Natural killer cell (primary cell): Measurements from ENCODE around the gene IL27RA. TPM values are rescaled to one million over a fixed set of nuclear protein-coding genes. Genes with fewer than 3 reads are reported as not detected.

Experiments
- ATAC-seq, 3 donors: fragments of 150-1000 bp in 2 of 3; fragments of 200-7000 bp in 1 of 3; cut with Tn5 transposase; 1 replicate in 1 of 3; 2 replicates in 2 of 3; pipeline ENCODE4 v1.10.0; 2021; ENCODE audit warnings: mild to moderate bottlenecking in 2 of 3, moderate library complexity in 2 of 3
- DNase-seq, 2 donors: peaks; one replicate each; pipeline versions ENCODE4 v3.0.0 to v3.0.0-alpha.2; 2013 to 2021; ENCODE audit warnings: mixed read lengths in 1 of 2
- H3K27ac ChIP-seq: one replicate; pipeline ENCODE4 v1.5.1; 2013; ENCODE audit warnings: mild to moderate bottlenecking, low read length
- H3K27me3 ChIP-seq: one replicate; pipeline ENCODE4 v1.6.1; 2013; ENCODE audit warnings: low read length; ENCODE audit not compliant: control insufficient read depth, insufficient read depth
- H3K36me3 ChIP-seq: one replicate; pipeline ENCODE4 v1.6.1; 2013; ENCODE audit warnings: low read length; ENCODE audit not compliant: control insufficient read depth, insufficient read depth
- H3K4me1 ChIP-seq: one replicate; pipeline ENCODE4 v1.6.1; 2013; ENCODE audit warnings: low read length; ENCODE audit not compliant: control insufficient read depth, insufficient read depth
- H3K4me3 ChIP-seq: one replicate; pipeline ENCODE4 v1.5.1; 2013; ENCODE audit warnings: low read length
- H3K9me3 ChIP-seq: one replicate; pipeline ENCODE4 v1.6.1; 2013; ENCODE audit warnings: low read length; ENCODE audit not compliant: control insufficient read depth, insufficient read depth
- H3K27ac Mint-ChIP-seq, 2 donors: one replicate each; pipeline ENCODE4 v1.8.0; 2022; ENCODE audit warnings: mild to moderate bottlenecking in 2 of 2, mixed read lengths in 2 of 2, moderate library complexity in 1 of 2
- H3K27me3 Mint-ChIP-seq, 2 donors: one replicate each; pipeline ENCODE4 v1.8.0; 2022; ENCODE audit warnings: low read depth in 2 of 2, mixed read lengths in 2 of 2
- H3K36me3 Mint-ChIP-seq: one replicate; pipeline ENCODE4 v1.8.0; 2022; ENCODE audit warnings: mixed read lengths
- H3K4me1 Mint-ChIP-seq, 2 donors: one replicate each; pipeline ENCODE4 v1.8.0; 2022; ENCODE audit warnings: mixed read lengths in 2 of 2
- H3K4me3 Mint-ChIP-seq: one replicate; pipeline ENCODE4 v1.8.0; 2022; ENCODE audit warnings: mild to moderate bottlenecking, moderate library complexity, mixed read lengths
- H3K9me3 Mint-ChIP-seq, 2 donors: one replicate each; pipeline ENCODE4 v1.8.0; 2022; ENCODE audit warnings: mixed read lengths in 2 of 2
- CTCF ChIP-seq: fragments of 200-600 bp; IDR thresholded peaks from one replicate; pipeline ENCODE4 v1.8.0; 2022; ENCODE audit warnings: antibody characterized with exemption
- WGBS: methylation state at CpG from one replicate; pipeline ENCODE4 v1.1.7; 2013; ENCODE audit warnings: missing lambda C conversion rate; ENCODE audit not compliant: insufficient coverage; 5-methylcytosine and 5-hydroxymethylcytosine counted together
- intact Hi-C: fragments of 100-400 bp; cut with micrococcal nuclease; formaldehyde crosslinking; loops from one replicate; pipeline ENCODE4 v1.14.2; 2022
- total RNA-seq, 4 donors: library from RNA; stranded (reverse); fragments of 120-200 nt in 1 of 4; gene quantifications; one replicate each; pipeline versions ENCODE4 v1.2.3 to v1.2.4, GENCODE V29; 2013 to 2022

Gene IL27RA
- total RNA-seq, 3 donors from 2014 or later (not counting 1 experiment from before 2014, with no cell fraction given): 38.4 to 61.1 (median 58.0) TPM

GRCh38 chr19:14093117-14093823, 61.7 kb downstream of the IL27RA start:
- Mint-ChIP-seq H3K27ac (peak overlapping the region in 1 of 2 donors; percentile 6), H3K4me3 (peak overlapping the region; percentile 62), H3K36me3 (no peaks in the 10 kb centered on the region), H3K4me1 (peaks cover 14 to 15% of the 10 kb centered on the region in 2 donors), H3K27me3 (no peaks in the 10 kb centered on the region), H3K9me3 (no peaks in the 10 kb centered on the region)
- WGBS: 78% methylated on average over 7 of the region's 9 CpGs
- no peak for TF ChIP-seq CTCF
- ATAC-seq (no peak), DNase-seq (no peak)
- Histone ChIP-seq H3K27ac (no peak overlapping the region), H3K9me3 (peaks cover 7% of the 10 kb centered on the region), H3K4me1 (peaks cover 17% of the 10 kb centered on the region), H3K4me3 (no peak overlapping the region), H3K36me3 (peaks cover 12% of the 10 kb centered on the region), H3K27me3 (no peaks in the 10 kb centered on the region)
- intact Hi-C loops: loop anchor here (5.0 kb wide), 1 partner anchor 44 kb away; the partner anchor contains the start of gene ASF1B

DNA sequence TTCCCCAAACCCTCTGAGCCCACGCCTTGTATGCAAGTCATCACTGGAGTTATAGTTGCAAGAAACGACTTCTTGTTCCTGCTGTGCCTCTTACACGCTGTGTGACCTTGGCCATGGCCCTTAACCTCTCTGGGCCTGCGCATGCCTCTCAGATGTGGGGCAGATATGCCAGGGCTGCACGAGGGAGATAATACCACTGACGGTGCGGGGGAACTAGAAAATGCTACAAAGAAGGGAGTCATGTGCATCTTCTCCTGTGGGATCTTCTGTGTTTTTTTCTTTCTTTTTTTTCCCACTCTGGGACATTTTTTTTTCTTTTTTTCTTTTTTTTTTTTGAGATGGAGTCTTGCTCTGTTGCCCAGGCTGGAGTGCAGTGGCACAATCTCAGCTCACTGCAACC, 63.3 kb downstream of the IL27RA start:
- Histone ChIP-seq H3K4me3 (no peak overlapping the region), H3K27me3 (no peaks in the 10 kb centered on the region), H3K4me1 (peaks cover 10% of the 10 kb centered on the region), H3K36me3 (peaks cover 7% of the 10 kb centered on the region), H3K27ac (no peak overlapping the region), H3K9me3 (peaks cover 7% of the 10 kb centered on the region)
- 86% methylated on average over 7 of the region's 7 CpGs for WGBS
- DNase-seq: no peak
- Mint-ChIP-seq H3K4me3 (peak overlapping the region; percentile 25), H3K27me3 (no peaks in the 10 kb centered on the region), H3K36me3 (no peaks in the 10 kb centered on the region), H3K9me3 (no peaks in the 10 kb centered on the region), H3K4me1 (peaks cover 9 to 11% of the 10 kb centered on the region in 2 donors), H3K27ac (no peak overlapping the region)
- no peak for ATAC-seq
- intact Hi-C loops: loop anchor here (5.0 kb wide), 1 partner anchor 42 kb away; the partner anchor contains the start of gene ASF1B
- no peak for TF ChIP-seq CTCF

DNA sequence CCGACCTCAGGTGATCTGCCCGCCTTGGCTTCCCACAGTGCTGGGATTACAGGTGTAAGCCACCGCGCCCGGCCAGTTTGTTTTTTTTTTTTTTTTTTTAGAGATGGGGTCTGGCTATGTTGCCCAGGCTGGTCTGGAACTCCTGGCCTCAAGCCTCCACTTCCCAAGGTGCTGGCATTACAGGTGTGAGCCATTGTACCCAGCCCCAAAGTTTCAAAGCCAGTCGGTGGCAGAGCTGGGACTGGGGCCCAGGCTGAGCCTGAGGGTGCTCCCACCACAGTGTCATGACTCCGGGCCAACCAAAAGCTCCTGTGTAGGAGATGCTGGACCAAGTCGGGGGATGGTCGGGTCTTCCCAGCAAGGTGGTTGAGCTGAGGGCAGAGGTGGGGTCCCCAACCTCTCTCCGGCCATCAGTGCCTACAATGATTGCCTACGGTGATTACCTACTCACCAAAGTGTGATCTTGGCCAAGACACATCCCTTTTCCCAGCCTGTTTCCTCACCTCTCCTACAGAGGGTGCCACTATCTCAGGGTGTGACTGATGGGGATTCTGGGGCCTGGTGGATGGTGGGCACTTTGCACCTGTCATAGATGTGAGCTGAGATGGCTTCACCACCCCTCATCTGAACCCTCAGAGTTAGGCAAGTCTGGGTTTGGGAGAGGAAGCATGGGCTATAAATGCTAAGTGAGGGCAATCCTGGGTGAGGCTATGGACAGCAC, 64.9 kb downstream of the IL27RA start:
- DNase-seq (no peak), ATAC-seq (no peak)
- intact Hi-C loops: no loop called here
- no peak overlapping the region for H3K27ac ChIP-seq
- no peak overlapping the region for H3K27ac Mint-ChIP-seq
- peaks cover 8 to 9% of the 10 kb centered on the region in 2 donors for H3K4me1 Mint-ChIP-seq
- H3K36me3 ChIP-seq: peaks cover 16% of the 10 kb centered on the region
- no peak overlapping the region for H3K4me3 Mint-ChIP-seq
- no peaks in the 10 kb centered on the region for H3K27me3 ChIP-seq
- H3K4me3 ChIP-seq: no peak overlapping the region
- H3K9me3 ChIP-seq: peaks cover 7% of the 10 kb centered on the region
- 95% methylated on average over 11 of the region's 11 CpGs for WGBS
- TF ChIP-seq CTCF: no peak
- H3K27me3 Mint-ChIP-seq: no peaks in the 10 kb centered on the region
- peaks cover 9% of the 10 kb centered on the region for H3K4me1 ChIP-seq
- no peaks in the 10 kb centered on the region for H3K36me3 Mint-ChIP-seq
- no peaks in the 10 kb centered on the region for H3K9me3 Mint-ChIP-seq
